A673 (cell line): Measurements from ENCODE around the gene SIDT2.

Source experiments
- CTCF ChIP-seq: fragments of 300-800, 200-600 bp; sonication (generic); conservative IDR thresholded peaks from 2 replicates; pipeline ENCODE4 v1.5.1; 2017; ENCODE audit warnings: low read depth, mild to moderate bottlenecking, antibody characterized with exemption, low read length, moderate library complexity, mixed read lengths
- EZH2 ChIP-seq: fragments of 200-600 bp; sonication (generic); IDR thresholded peaks from 2 replicates; pipeline ENCODE4 v1.6.1; 2017; ENCODE audit warnings: borderline replicate concordance, low read depth, mild to moderate bottlenecking, mixed read lengths, antibody characterized with exemption, low read length; ENCODE audit not compliant: poor library complexity, severe bottlenecking

GRCh38 chr11:117219995-117220394, 41.5 kb downstream of the SIDT2 start:
- TF ChIP-seq CTCF = no peak
- no peak for TF ChIP-seq EZH2
